Stimulated activated CD8-positive, alpha-beta memory T cell treated with anti-CD3 and anti-CD28 coated beads, Interleukin-7, amount 100 ng/mL, for 1 hour (primary cell): ENCODE data around the gene COG5.

Experiments used
- DNase-seq, 2 donors: peaks; one replicate each; pipeline ENCODE4 v3.0.0-alpha.2; 2020; ENCODE audit warnings: low read depth in 2 of 2

Gene COG5

GRCh38 chr7:107186240-107186639, 377.5 kb downstream of the COG5 start:
- no peak for DNase-seq

GRCh38 chr7:107185716-107186115, 378.0 kb downstream of the COG5 start:
- DNase-seq, result no peak

GRCh38 chr7:107181172-107181571, 382.5 kb downstream of the COG5 start:
- no peak for DNase-seq

GRCh38 chr7:107180378-107180777, 383.3 kb downstream of the COG5 start:
- peak; percentile 45 to 47 for DNase-seq

- no peak for DNase-seq
Measured at GRCh38 chr7:107179326-107180164, 384.2 kb downstream of the COG5 start.

- DNase-seq, result no peak
Measured at GRCh38 chr7:107173691-107174406, 389.9 kb downstream of the COG5 start.

- no peak for DNase-seq
Measured at GRCh38 chr7:107173191-107173590, 390.5 kb downstream of the COG5 start.

GRCh38 chr7:107172276-107173032, 391.3 kb downstream of the COG5 start:
- DNase-seq, result no peak

GRCh38 chr7:107171496-107171895, 392.2 kb downstream of the COG5 start:
- no peak for DNase-seq

GRCh38 chr7:107170051-107170915, 393.4 kb downstream of the COG5 start:
- no peak for DNase-seq

GRCh38 chr7:107169120-107170050, 394.3 kb downstream of the COG5 start:
- peak; percentile 61 to 67 for DNase-seq

- DNase-seq, result peak; percentile 96
Measured at GRCh38 chr7:107168233-107169119, 395.2 kb downstream of the COG5 start, which contains the start of gene HBP1. TSS of gene HBP1 (plus strand) at chr7:107169003. CDS start at chr7:107179894, 10,891 bp downstream.

- DNase-seq, result no peak
Measured at GRCh38 chr7:107167483-107168232, 396.1 kb downstream of the COG5 start.

GRCh38 chr7:107166736-107167426, 396.8 kb downstream of the COG5 start:
- no peak for DNase-seq

GRCh38 chr7:107165341-107165740, 398.4 kb downstream of the COG5 start:
- DNase-seq, result no peak

GRCh38 chr7:107164092-107164491, 399.6 kb downstream of the COG5 start:
- no peak for DNase-seq

GRCh38 chr7:107162475-107162874, 401.2 kb downstream of the COG5 start:
- no peak for DNase-seq

- DNase-seq, result no peak
Measured at GRCh38 chr7:107161415-107161814, 402.3 kb downstream of the COG5 start.
